Measurements from ENCODE around the gene TRPV3.

GRCh38 chr17:3529817-3530741, 27.5 kb downstream of the TRPV3 start:
- TF ChIP-seq EZH2 (IDR thresholded peaks at IDR 0.05; ENCODE audit: low read depth, unreplicated experiment): no peak
- TF ChIP-seq CTCF (conservative IDR thresholded peaks at IDR 0.05; ENCODE audit: low read depth in 2 of 2): no peak
- no peak for TF ChIP-seq JUNB (IDR thresholded peaks at IDR 0.05; ENCODE audit: unreplicated experiment)
- no peak for TF ChIP-seq POLR2AphosphoS5 (IDR thresholded peaks at IDR 0.05; ENCODE audit: low read depth)
- TF ChIP-seq, protein P1, sequence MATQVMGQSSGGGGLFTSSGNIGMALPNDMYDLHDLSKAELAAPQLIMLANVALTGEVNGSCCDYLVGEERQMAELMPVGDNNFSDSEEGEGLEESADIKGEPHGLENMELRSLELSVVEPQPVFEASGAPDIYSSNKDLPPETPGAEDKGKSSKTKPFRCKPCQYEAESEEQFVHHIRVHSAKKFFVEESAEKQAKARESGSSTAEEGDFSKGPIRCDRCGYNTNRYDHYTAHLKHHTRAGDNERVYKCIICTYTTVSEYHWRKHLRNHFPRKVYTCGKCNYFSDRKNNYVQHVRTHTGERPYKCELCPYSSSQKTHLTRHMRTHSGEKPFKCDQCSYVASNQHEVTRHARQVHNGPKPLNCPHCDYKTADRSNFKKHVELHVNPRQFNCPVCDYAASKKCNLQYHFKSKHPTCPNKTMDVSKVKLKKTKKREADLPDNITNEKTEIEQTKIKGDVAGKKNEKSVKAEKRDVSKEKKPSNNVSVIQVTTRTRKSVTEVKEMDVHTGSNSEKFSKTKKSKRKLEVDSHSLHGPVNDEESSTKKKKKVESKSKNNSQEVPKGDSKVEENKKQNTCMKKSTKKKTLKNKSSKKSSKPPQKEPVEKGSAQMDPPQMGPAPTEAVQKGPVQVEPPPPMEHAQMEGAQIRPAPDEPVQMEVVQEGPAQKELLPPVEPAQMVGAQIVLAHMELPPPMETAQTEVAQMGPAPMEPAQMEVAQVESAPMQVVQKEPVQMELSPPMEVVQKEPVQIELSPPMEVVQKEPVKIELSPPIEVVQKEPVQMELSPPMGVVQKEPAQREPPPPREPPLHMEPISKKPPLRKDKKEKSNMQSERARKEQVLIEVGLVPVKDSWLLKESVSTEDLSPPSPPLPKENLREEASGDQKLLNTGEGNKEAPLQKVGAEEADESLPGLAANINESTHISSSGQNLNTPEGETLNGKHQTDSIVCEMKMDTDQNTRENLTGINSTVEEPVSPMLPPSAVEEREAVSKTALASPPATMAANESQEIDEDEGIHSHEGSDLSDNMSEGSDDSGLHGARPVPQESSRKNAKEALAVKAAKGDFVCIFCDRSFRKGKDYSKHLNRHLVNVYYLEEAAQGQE (IDR thresholded peaks at IDR 0.05; ENCODE audit: unreplicated experiment): no peak
- no peak for TF ChIP-seq CREB1 (CRISPR knock-in tag; IDR thresholded peaks at IDR 0.05; ENCODE audit: low read depth)
- TF ChIP-seq EZH2phosphoT487 (IDR thresholded peaks at IDR 0.05; ENCODE audit: unreplicated experiment): no peak
- TF ChIP-seq STAT1 (IDR thresholded peaks at IDR 0.05; ENCODE audit: unreplicated experiment): no peak
- TF ChIP-seq, protein P2, sequence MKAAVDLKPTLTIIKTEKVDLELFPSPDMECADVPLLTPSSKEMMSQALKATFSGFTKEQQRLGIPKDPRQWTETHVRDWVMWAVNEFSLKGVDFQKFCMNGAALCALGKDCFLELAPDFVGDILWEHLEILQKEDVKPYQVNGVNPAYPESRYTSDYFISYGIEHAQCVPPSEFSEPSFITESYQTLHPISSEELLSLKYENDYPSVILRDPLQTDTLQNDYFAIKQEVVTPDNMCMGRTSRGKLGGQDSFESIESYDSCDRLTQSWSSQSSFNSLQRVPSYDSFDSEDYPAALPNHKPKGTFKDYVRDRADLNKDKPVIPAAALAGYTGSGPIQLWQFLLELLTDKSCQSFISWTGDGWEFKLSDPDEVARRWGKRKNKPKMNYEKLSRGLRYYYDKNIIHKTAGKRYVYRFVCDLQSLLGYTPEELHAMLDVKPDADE (IDR thresholded peaks at IDR 0.05): no peak
- no peak for TF ChIP-seq ZNF331 (CRISPR knock-in tag; IDR thresholded peaks at IDR 0.05; ENCODE audit: low read depth)
